ENCODE results near the gene SMOC2. TPM values are rescaled to one million over a fixed set of nuclear protein-coding genes. Genes with fewer than 3 reads are reported as not detected.

The SMOC2 gene
- total RNA-seq, 1 donor from 2014 or later: not detected

DNA sequence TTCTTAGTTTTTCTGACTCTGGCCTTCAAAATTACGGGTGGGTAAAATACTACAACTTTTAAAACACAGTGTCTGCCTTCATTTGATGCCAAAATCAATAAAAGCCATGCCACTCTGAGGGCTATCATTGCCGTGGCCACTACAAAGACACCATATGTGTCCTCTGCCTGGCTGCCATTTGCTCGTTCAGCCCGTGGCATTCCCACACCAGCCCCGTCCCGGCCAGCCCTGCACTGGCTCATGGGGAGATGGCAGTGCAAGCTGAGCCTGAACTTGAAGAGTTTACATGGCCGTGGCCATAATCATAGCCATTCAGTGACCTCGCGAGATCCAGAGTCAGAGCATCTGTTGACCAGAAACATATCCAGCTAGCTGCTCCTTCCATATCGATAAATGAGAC lies 79.2 kb downstream of the SMOC2 start:
- Mint-ChIP-seq H3K27ac (ENCODE audit: unreplicated experiment) (no peak overlapping the region), H3K9me3 (ENCODE audit: unreplicated experiment) (no peaks in the 10 kb centered on the region), H3K36me3 (ENCODE audit: low read depth, unreplicated experiment) (no peaks in the 10 kb centered on the region), H3K4me3 (ENCODE audit: unreplicated experiment) (no peak overlapping the region), H3K4me1 (ENCODE audit: unreplicated experiment) (no peaks in the 10 kb centered on the region), H3K27me3 (ENCODE audit: unreplicated experiment) (peaks cover 2% of the 10 kb centered on the region)
- TF ChIP-seq, protein P1, sequence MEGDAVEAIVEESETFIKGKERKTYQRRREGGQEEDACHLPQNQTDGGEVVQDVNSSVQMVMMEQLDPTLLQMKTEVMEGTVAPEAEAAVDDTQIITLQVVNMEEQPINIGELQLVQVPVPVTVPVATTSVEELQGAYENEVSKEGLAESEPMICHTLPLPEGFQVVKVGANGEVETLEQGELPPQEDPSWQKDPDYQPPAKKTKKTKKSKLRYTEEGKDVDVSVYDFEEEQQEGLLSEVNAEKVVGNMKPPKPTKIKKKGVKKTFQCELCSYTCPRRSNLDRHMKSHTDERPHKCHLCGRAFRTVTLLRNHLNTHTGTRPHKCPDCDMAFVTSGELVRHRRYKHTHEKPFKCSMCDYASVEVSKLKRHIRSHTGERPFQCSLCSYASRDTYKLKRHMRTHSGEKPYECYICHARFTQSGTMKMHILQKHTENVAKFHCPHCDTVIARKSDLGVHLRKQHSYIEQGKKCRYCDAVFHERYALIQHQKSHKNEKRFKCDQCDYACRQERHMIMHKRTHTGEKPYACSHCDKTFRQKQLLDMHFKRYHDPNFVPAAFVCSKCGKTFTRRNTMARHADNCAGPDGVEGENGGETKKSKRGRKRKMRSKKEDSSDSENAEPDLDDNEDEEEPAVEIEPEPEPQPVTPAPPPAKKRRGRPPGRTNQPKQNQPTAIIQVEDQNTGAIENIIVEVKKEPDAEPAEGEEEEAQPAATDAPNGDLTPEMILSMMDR (IDR thresholded peaks at IDR 0.05; ENCODE audit: unreplicated experiment): no peak
- DNase-seq (ENCODE audit: low spot score): no peak

DNA sequence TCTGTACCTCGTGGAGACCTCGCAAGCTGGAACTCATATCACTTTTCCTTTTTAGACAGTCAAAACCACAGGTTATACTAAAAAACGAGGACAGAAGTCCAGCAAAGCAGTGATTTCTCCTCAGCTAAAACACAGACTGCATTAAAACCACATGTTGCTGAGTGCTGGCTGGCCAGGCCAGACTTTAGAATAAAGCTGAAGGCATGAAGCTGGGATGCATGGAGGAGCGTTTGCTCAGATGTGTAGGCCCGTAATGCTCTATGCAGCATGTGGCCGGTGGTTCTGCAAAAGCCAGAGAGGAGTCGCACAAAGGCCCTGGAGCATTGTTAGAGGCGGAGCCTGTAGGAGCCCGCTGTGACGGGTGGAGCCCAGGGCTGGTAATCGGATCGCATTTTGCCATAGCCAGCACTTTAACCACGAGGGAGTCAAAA lies 83.6 kb downstream of the SMOC2 start:
- Mint-ChIP-seq H3K27ac (ENCODE audit: unreplicated experiment) (no peak overlapping the region), H3K36me3 (ENCODE audit: low read depth, unreplicated experiment) (no peaks in the 10 kb centered on the region), H3K4me3 (ENCODE audit: unreplicated experiment) (no peak overlapping the region), H3K27me3 (ENCODE audit: unreplicated experiment) (peaks cover 3% of the 10 kb centered on the region), H3K4me1 (ENCODE audit: unreplicated experiment) (peaks cover 6% of the 10 kb centered on the region), H3K9me3 (ENCODE audit: unreplicated experiment) (no peaks in the 10 kb centered on the region)
- TF ChIP-seq, protein P1 (IDR thresholded peaks at IDR 0.05; ENCODE audit: unreplicated experiment): no peak
- no peak for DNase-seq (ENCODE audit: low spot score)

DNA sequence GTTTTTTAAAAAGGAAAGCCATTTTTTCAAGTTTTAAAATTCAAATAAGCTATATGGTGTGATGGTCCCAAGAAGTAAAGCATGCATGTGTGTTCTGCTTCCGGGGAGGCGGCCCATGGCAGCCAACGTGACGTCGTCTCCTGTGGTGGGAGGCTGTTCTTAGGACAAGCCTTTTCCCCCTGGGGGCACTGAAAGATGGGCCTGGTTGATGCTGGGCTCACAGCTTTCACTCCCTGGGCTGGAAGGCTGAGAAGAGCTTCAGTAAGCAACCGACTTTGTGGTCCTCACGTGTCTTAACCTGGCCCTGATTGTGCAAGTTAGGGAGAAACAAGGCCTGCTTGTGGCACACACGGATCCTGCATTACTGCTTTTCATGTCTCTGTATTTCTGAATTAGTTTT lies 84.1 kb downstream of the SMOC2 start:
- TF ChIP-seq, protein P1 (IDR thresholded peaks at IDR 0.05; ENCODE audit: unreplicated experiment): no peak
- Mint-ChIP-seq H3K27me3 (ENCODE audit: unreplicated experiment) (peaks cover 3% of the 10 kb centered on the region), H3K4me1 (ENCODE audit: unreplicated experiment) (peaks cover 6% of the 10 kb centered on the region), H3K27ac (ENCODE audit: unreplicated experiment) (no peak overlapping the region), H3K9me3 (ENCODE audit: unreplicated experiment) (no peaks in the 10 kb centered on the region), H3K4me3 (ENCODE audit: unreplicated experiment) (no peak overlapping the region), H3K36me3 (ENCODE audit: low read depth, unreplicated experiment) (no peaks in the 10 kb centered on the region)
- DNase-seq (ENCODE audit: low spot score): no peak

DNA sequence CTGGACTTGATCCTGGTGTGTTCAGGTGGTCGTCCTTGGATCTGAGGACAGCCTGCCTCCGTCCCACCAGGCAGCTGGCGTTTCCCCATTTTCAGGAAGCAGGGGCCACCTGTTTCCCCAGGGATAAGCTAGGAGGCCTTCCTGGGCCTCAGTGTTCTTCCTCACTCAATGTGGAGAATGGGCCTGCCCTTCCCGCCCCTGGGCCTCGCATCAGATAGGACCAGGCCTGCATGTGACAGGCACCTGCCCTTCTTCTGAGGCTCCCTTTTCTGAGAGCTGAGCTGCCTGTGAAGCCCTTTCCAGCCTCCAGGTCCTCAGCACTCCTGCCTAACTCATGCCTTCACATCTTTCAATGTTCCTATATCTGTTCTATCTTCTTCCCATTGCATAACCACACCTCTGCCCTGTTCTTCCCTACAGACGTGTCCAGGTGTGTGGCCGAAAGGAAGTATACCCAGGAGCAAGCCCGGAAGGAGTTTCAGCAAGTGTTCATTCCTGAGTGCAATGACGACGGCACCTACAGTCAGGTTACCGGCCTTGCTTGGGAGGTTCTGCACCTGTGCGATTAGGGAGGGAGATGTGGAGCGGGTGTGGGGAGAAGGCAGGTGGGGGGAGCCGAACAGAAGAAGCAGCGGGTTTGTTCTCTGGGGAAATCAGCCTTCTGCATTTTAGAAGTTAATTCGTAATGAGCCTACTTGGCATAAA lies 85.1 kb downstream of the SMOC2 start:
- DNase-seq (ENCODE audit: low spot score): no peak
- Mint-ChIP-seq H3K4me1 (ENCODE audit: unreplicated experiment) (peaks cover 6% of the 10 kb centered on the region), H3K27ac (ENCODE audit: unreplicated experiment) (no peak overlapping the region), H3K27me3 (ENCODE audit: unreplicated experiment) (peaks cover 6% of the 10 kb centered on the region), H3K9me3 (ENCODE audit: unreplicated experiment) (no peaks in the 10 kb centered on the region), H3K4me3 (ENCODE audit: unreplicated experiment) (no peak overlapping the region), H3K36me3 (ENCODE audit: low read depth, unreplicated experiment) (no peaks in the 10 kb centered on the region)
- TF ChIP-seq, protein P1 (IDR thresholded peaks at IDR 0.05; ENCODE audit: unreplicated experiment): no peak

DNA sequence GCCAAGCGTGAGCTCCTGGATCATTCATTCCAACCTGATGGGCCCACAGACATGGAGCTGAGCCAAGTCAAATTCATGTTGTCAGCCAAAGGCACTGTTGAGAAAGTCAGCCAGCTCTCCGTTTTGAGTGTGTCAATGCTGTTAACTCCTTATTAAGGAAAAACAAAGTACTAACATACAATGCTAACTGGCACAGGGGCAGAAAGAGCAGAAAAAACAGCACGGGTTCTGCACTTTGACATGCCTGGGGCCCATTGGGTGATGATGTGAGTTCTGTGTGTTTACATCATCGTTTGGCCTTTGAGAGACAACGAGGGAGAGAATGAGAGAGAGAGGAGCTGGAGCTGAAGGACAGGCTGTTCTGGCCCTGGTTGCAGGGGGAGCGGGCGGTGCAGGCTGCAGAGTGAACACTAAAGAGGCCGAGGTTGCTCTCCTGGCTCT lies 85.9 kb downstream of the SMOC2 start:
- Mint-ChIP-seq H3K9me3 (ENCODE audit: unreplicated experiment) (no peaks in the 10 kb centered on the region), H3K27ac (ENCODE audit: unreplicated experiment) (no peak overlapping the region), H3K36me3 (ENCODE audit: low read depth, unreplicated experiment) (no peaks in the 10 kb centered on the region), H3K4me1 (ENCODE audit: unreplicated experiment) (peaks cover 6% of the 10 kb centered on the region), H3K27me3 (ENCODE audit: unreplicated experiment) (peaks cover 6% of the 10 kb centered on the region), H3K4me3 (ENCODE audit: unreplicated experiment) (no peak overlapping the region)
- no peak for DNase-seq (ENCODE audit: low spot score)
- TF ChIP-seq, protein P1 (IDR thresholded peaks at IDR 0.05; ENCODE audit: unreplicated experiment): no peak
